Liver (tissue), 3 donors: ENCODE measurements around the gene PLXNA2.

Experiments
- ATF3 ChIP-seq: IDR thresholded peaks from 2 replicates; pipeline ENCODE4 v1.6.1; 2016; ENCODE audit warnings: antibody characterized with exemption
- CTCF ChIP-seq: fragments of 150-350 bp; IDR thresholded peaks from 2 replicates; pipeline ENCODE4 v1.5.1; 2017; ENCODE audit warnings: improper control_type of control experiment, low read depth, low read length; ENCODE audit not compliant: missing input control
- GABPA ChIP-seq, 2 donors: IDR thresholded peaks in 1 of 2; conservative IDR thresholded peaks in 1 of 2; 2 replicates each; pipeline ENCODE4 v1.6.1; 2016; ENCODE audit warnings: antibody characterized with exemption in 2 of 2, mild to moderate bottlenecking in 1 of 2, moderate library complexity in 1 of 2
- TAF1 ChIP-seq: conservative IDR thresholded peaks from 2 replicates; pipeline ENCODE4 v1.6.1; 2016; ENCODE audit warnings: antibody characterized with exemption, mild to moderate bottlenecking
- ZBTB33 ChIP-seq: IDR thresholded peaks from 2 replicates; pipeline ENCODE4 v1.6.1; 2016; ENCODE audit warnings: antibody characterized with exemption
- donor health status: healthy.
- donor health status: healthy.

- no peak for TF ChIP-seq TAF1
- TF ChIP-seq ZBTB33, result no peak
- no peak for TF ChIP-seq CTCF
- TF ChIP-seq ATF3, result no peak
- no peak for TF ChIP-seq GABPA (IDR thresholded peaks at IDR 0.05 in 1 of 2, conservative IDR thresholded peaks at IDR 0.05 in 1 of 2)
Observed at GRCh38 chr1:208174200-208174599, 70.0 kb downstream of the PLXNA2 start.
